WTC11 (cell line): ENCODE measurements around the gene TMEM121. TPM values are rescaled to one million over a fixed set of nuclear protein-coding genes. Genes with fewer than 3 reads are reported as not detected.
"Not testable (repeated sequence)": the region's sequence is repeated elsewhere in the genome, so short reads cannot be mapped to it uniquely, and the experiment has no call there.

Experiments
- ATAC-seq: fragments of 200-7000 bp; cut with Tn5 transposase; 2 replicates; pipeline ENCODE4 v1.10.0; 2021; ENCODE audit warnings: mild to moderate bottlenecking, moderate library complexity
- CTCF ChIA-PET: fragments of 300-600 bp; sonication (Branson Sonifier 250); formaldehyde crosslinking; loops from one replicate; lab custom pipeline; 2021; ENCODE audit warnings: antibody characterized with exemption; lab: Charles Lee
- POLR2A ChIA-PET: fragments of 350-600 bp; sonication (Branson Sonifier 250); formaldehyde crosslinking; loops from one replicate; lab custom pipeline; 2021; ENCODE audit warnings: antibody characterized with exemption; lab: Charles Lee
- DNase-seq: peaks from one replicate; pipeline ENCODE4 v3.0.0; 2021; ENCODE audit warnings: low spot score
- H3K27ac Mint-ChIP-seq: 2 replicates; pipeline ENCODE4 v1.8.0; 2021; ENCODE audit warnings: mixed read lengths
- H3K27me3 Mint-ChIP-seq: 2 replicates; pipeline ENCODE4 v1.8.0; 2021; ENCODE audit warnings: low read depth, mild to moderate bottlenecking, moderate library complexity, mixed read lengths
- H3K36me3 Mint-ChIP-seq: 2 replicates; pipeline ENCODE4 v1.8.0; 2021; ENCODE audit warnings: mixed read lengths
- H3K4me1 Mint-ChIP-seq: 2 replicates; pipeline ENCODE4 v1.8.0; 2022; ENCODE audit warnings: mixed read lengths
- H3K4me3 Mint-ChIP-seq: 2 replicates; pipeline ENCODE4 v1.8.0; 2021; ENCODE audit warnings: mild to moderate bottlenecking, moderate library complexity, mixed read lengths
- H3K9me3 Mint-ChIP-seq: 2 replicates; pipeline ENCODE4 v1.8.0; 2021; ENCODE audit warnings: mixed read lengths
- ATF6 ChIP-seq: sonication (generic); formaldehyde crosslinking; IDR thresholded peaks from 2 replicates; pipeline ENCODE4 v1.8.1; 2023; ENCODE audit warnings: mild to moderate bottlenecking, missing genetic modification reagents
- E2F1 ChIP-seq: sonication (generic); formaldehyde crosslinking; IDR thresholded peaks from 2 replicates; pipeline ENCODE4 v1.8.0; 2022; ENCODE audit warnings: mild to moderate bottlenecking, missing genetic modification reagents
- ETV6 ChIP-seq: sonication (generic); formaldehyde crosslinking; IDR thresholded peaks from 2 replicates; pipeline ENCODE4 v1.8.1; 2022; ENCODE audit warnings: mild to moderate bottlenecking, missing genetic modification reagents
- GTF2I ChIP-seq: fragments of 250-450 bp; sonication (Bioruptor Pico); conservative IDR thresholded peaks from 2 replicates; pipeline ENCODE4 v1.4.0; 2021; ENCODE audit warnings: mild to moderate bottlenecking
- HMGXB4 ChIP-seq: sonication (generic); formaldehyde crosslinking; IDR thresholded peaks from 2 replicates; pipeline ENCODE4 v1.8.1; 2023; ENCODE audit warnings: mild to moderate bottlenecking, moderate library complexity, missing genetic modification reagents
- JUN ChIP-seq: sonication (generic); formaldehyde crosslinking; IDR thresholded peaks from 2 replicates; pipeline ENCODE4 v1.8.0; 2023; ENCODE audit warnings: mild to moderate bottlenecking, missing genetic modification reagents
- PRDM15 ChIP-seq: sonication (generic); formaldehyde crosslinking; IDR thresholded peaks from 2 replicates; pipeline ENCODE4 v1.8.0; 2022; ENCODE audit warnings: missing genetic modification reagents
- RELA ChIP-seq: sonication (generic); formaldehyde crosslinking; IDR thresholded peaks from 2 replicates; pipeline ENCODE4 v1.8.1; 2022; ENCODE audit warnings: missing genetic modification reagents, mild to moderate bottlenecking, borderline replicate concordance
- TEAD1 ChIP-seq: sonication (generic); formaldehyde crosslinking; IDR thresholded peaks from 2 replicates; pipeline ENCODE4 v1.8.0; 2022; ENCODE audit warnings: mild to moderate bottlenecking, missing genetic modification reagents
- ZBTB21 ChIP-seq: sonication (generic); formaldehyde crosslinking; IDR thresholded peaks from 2 replicates; pipeline ENCODE4 v1.8.1; 2023; ENCODE audit warnings: mild to moderate bottlenecking, missing genetic modification reagents, borderline replicate concordance
- ZBTB43 ChIP-seq: sonication (generic); formaldehyde crosslinking; IDR thresholded peaks from 2 replicates; pipeline ENCODE4 v1.8.1; 2023; ENCODE audit warnings: mild to moderate bottlenecking, missing genetic modification reagents
- ZNF219 ChIP-seq: sonication (generic); formaldehyde crosslinking; IDR thresholded peaks from 2 replicates; pipeline ENCODE4 v1.8.0; 2023; ENCODE audit warnings: missing genetic modification reagents, mild to moderate bottlenecking, borderline replicate concordance
- ZNF232 ChIP-seq: sonication (generic); formaldehyde crosslinking; IDR thresholded peaks from 2 replicates; pipeline ENCODE4 v1.8.0; 2022; ENCODE audit warnings: mild to moderate bottlenecking, missing genetic modification reagents
- ZNF263 ChIP-seq: sonication (generic); formaldehyde crosslinking; IDR thresholded peaks from 2 replicates; pipeline ENCODE4 v1.8.1; 2022; ENCODE audit warnings: low read depth, mild to moderate bottlenecking, moderate library complexity, missing genetic modification reagents
- ZNF423 ChIP-seq: fragments of 250-450 bp; sonication (Bioruptor Pico); IDR thresholded peaks from 2 replicates; pipeline ENCODE4 v2.1.2; 2022; ENCODE audit warnings: mild to moderate bottlenecking, moderate library complexity
- ZNF425 ChIP-seq: fragments of 250-450 bp; sonication (Bioruptor Pico); conservative IDR thresholded peaks from 2 replicates; pipeline ENCODE4 v1.9.0; 2021; ENCODE audit warnings: mild to moderate bottlenecking
- total RNA-seq: library from RNA; stranded (reverse); gene quantifications from 3 replicates; pipeline ENCODE4 v1.2.3, GENCODE V29; 2021

Gene TMEM121
- total RNA-seq, 1 experiment from 2014 or later: 0.81 TPM

GRCh38 chr14:105563347-105563737 is 37.0 kb downstream of the TMEM121 start:
- TF ChIP-seq ATF6 (CRISPR knock-in tag) (no peak), ZNF425 (CRISPR knock-in tag) (no peak), JUN (CRISPR knock-in tag) (no peak), E2F1 (CRISPR knock-in tag) (no peak), ZNF232 (CRISPR knock-in tag) (no peak), ETV6 (CRISPR knock-in tag) (no peak), ZNF263 (CRISPR knock-in tag) (no peak), ZNF219 (CRISPR knock-in tag) (no peak), PRDM15 (CRISPR knock-in tag) (no peak), ZBTB21 (no peak), RELA (CRISPR knock-in tag) (no peak), TEAD1 (no peak), HMGXB4 (CRISPR knock-in tag) (no peak), ZNF423 (no peak), GTF2I (CRISPR knock-in tag) (no peak), ZBTB43 (CRISPR knock-in tag) (no peak)
- Mint-ChIP-seq H3K36me3 (peaks cover 25% of the 10 kb centered on the region), H3K27me3 (peaks cover 7% of the 10 kb centered on the region; the same call in 1 of the 2 replicates), H3K4me3 (no peak overlapping the region), H3K27ac (no peak overlapping the region), H3K9me3 (peaks cover 28% of the 10 kb centered on the region), H3K4me1 (no peaks in the 10 kb centered on the region)
- no peak for DNase-seq
- ChIA-PET CTCF (no interaction called here), POLR2A (no interaction called here)
- ATAC-seq: no peak

- H3K9me3 Mint-ChIP-seq: peaks cover 36% of the 10 kb centered on the region
- H3K27me3 Mint-ChIP-seq, H3K4me3 Mint-ChIP-seq, DNase-seq, H3K4me1 Mint-ChIP-seq, ATAC-seq, CTCF ChIA-PET, H3K27ac Mint-ChIP-seq, POLR2A ChIA-PET: not testable (repeated sequence)
- peaks cover 33% of the 10 kb centered on the region for H3K36me3 Mint-ChIP-seq
Measured at GRCh38 chr14:105564536-105564935, 38.2 kb downstream of the TMEM121 start.

GRCh38 chr14:105565185-105565919 is 39.0 kb downstream of the TMEM121 start:
- not testable (repeated sequence) for H3K4me3 Mint-ChIP-seq

More at GRCh38 chr14:105565185-105565919, 39.0 kb downstream of the TMEM121 start:
- POLR2A ChIA-PET, H3K4me1 Mint-ChIP-seq, CTCF ChIA-PET, ATAC-seq, DNase-seq, H3K27ac Mint-ChIP-seq, H3K27me3 Mint-ChIP-seq: not testable (repeated sequence)
- H3K9me3 Mint-ChIP-seq: peaks cover 45% of the 10 kb centered on the region
- H3K36me3 Mint-ChIP-seq: peaks cover 41% of the 10 kb centered on the region
